Measurements from ENCODE around the gene TRAF4. TPM values are rescaled to one million over a fixed set of nuclear protein-coding genes. Genes with fewer than 3 reads are reported as not detected.
A peak's percentile ranks its signal among the peaks of the same experiment; 100 is the strongest.

TRAF4 gene
- total and polyA plus RNA-seq, 9 of the 15 experiments (the other 6 are each of a cell fraction or from before 2014, with no cell fraction given), result 2.4 to 147 (median 72.4) TPM

GRCh38 chr17:28726627-28727491 lies 17.0 kb upstream of the TRAF4 start:
- FAIRE-seq, result peak; percentile 90
- under 1% methylated on average over 52 of the region's 57 CpGs for WGBS (ENCODE audit: insufficient coverage, low coverage, missing lambda C conversion rate)
- TF ChIP-seq THAP7 (CRISPR knock-in tag; IDR thresholded peaks at IDR 0.05) (no peak), TAF7 (tag; IDR thresholded peaks at IDR 0.05) (no peak; the same call in 1 of the 2 replicates), PATZ1 (CRISPR knock-in tag; IDR thresholded peaks at IDR 0.05; ENCODE audit: borderline replicate concordance) (no peak), ZNF57 (CRISPR knock-in tag; IDR thresholded peaks at IDR 0.05) (0 out of 2 replicates have a peak, but pooled peaks have one; percentile 21), MAFF (IDR thresholded peaks at IDR 0.05; ENCODE audit: low read length) (no peak), PREB (CRISPR knock-in tag; IDR thresholded peaks at IDR 0.05) (0 out of 2 replicates have a peak, but pooled peaks have one; percentile 26), ATF6 (CRISPR knock-in tag; IDR thresholded peaks at IDR 0.05) (no peak), RNF2 (IDR thresholded peaks at IDR 0.05) (peak; percentile 56; the same call in 1 of the 2 replicates), RCOR1 (IDR thresholded peaks at IDR 0.05; ENCODE audit: borderline replicate concordance in 1 of 2, low read depth in 2 of 2, low read length in 2 of 2) (peak; percentile 69 to 88; a peak in 3 of 4 replicates), PHF21A (IDR thresholded peaks at IDR 0.05; ENCODE audit: borderline replicate concordance, low read depth) (no peak), ZNF232 (CRISPR knock-in tag; IDR thresholded peaks at IDR 0.05) (no peak), DNMT1 (IDR thresholded peaks at IDR 0.05) (no peak)

More at GRCh38 chr17:28726627-28727491, 17.0 kb upstream of the TRAF4 start:
- peak overlapping the region; percentile 100 for H3K4me2 ChIP-seq (ENCODE audit: insufficient read depth, low read length)
- in situ Hi-C loops (cut with MboI) (no loop called here), intact Hi-C loops (cut with micrococcal nuclease) (loop anchor here (1.0 to 10.0 kb wide), 10 partner anchors 16 to 388 kb away; partner anchors contain the start of genes DHRS13 and SPAG5)
- CTCF ChIA-PET (ENCODE audit: low intra/inter-chr PET ratio), result interaction anchor here (1.1 to 3.9 kb wide), 8 partner anchors 17 to 226 kb away, joined by 3 to 117 read pairs (median 12); partner anchors contain the start of genes DHRS13 and TRAF4
- H3K4me1 ChIP-seq (replicated peaks in 1 of 2; ENCODE audit: control insufficient read depth in 2 of 2, insufficient read depth in 2 of 2, low read length in 2 of 2), result peaks cover 47 to 64% of the 10 kb centered on the region in 2 experiments
- BruUV-seq (replicated peaks), result no TSS peak
- H3K9me3 ChIP-seq (replicated peaks; ENCODE audit: control insufficient read depth, insufficient read depth, low read depth, low read length), result no peaks in the 10 kb centered on the region
- H2AFZ ChIP-seq (ENCODE audit: low read depth, low read length), result peak overlapping the region; percentile 95
- peaks cover 32% of the 10 kb centered on the region for H4K20me1 ChIP-seq (replicated peaks; ENCODE audit: control insufficient read depth, insufficient read depth, low read length)
- peaks cover 38% of the 10 kb centered on the region for H3K36me3 ChIP-seq (ENCODE audit: control insufficient read depth, insufficient read depth, low read length)
- peak overlapping the region; percentile 94 to 97 for H3K9ac ChIP-seq (ENCODE audit: insufficient read depth in 1 of 2, low read depth in 2 of 2, low read length in 2 of 2)
- peak; percentile 75 to 99 (median 84) for DNase-seq (ENCODE audit: extremely low read depth in 1 of 4, low spot score in 3 of 4)
- peaks cover 52% of the 10 kb centered on the region for H3K79me2 ChIP-seq (ENCODE audit: control insufficient read depth, insufficient read depth, low read length)
- peak overlapping the region; percentile 83 for H3K4me3 ChIP-seq
- no peaks in the 10 kb centered on the region for H3K9me1 ChIP-seq (ENCODE audit: control insufficient read depth, insufficient read depth, low read length)
- H3K27me3 ChIP-seq (ENCODE audit: control insufficient read depth in 2 of 2, insufficient read depth in 2 of 2, low read length in 2 of 2), result no peaks in the 10 kb centered on the region
- ATAC-seq, result peak; percentile 58
- peak overlapping the region; percentile 97 for H3K27ac ChIP-seq (ENCODE audit: extremely low read depth, low read depth, low read length)
- POLR2A ChIA-PET, result interaction anchor here (0.6 to 11.1 kb wide), 44 partner anchors 8 to 567 kb away, joined by 3 to 367 read pairs (median 4); partner anchors contain the start of genes DHRS13, ERAL1, NUFIP2 and PHF12

All from K562 (cell line).